A673 (cell line): ENCODE results near the gene RABL6.
"Not testable (repeated sequence)": the region's sequence is repeated elsewhere in the genome, so short reads cannot be mapped to it uniquely, and the experiment has no call there.

Source experiments
- CTCF ChIP-seq: fragments of 300-800, 200-600 bp; sonication (generic); conservative IDR thresholded peaks from 2 replicates; pipeline ENCODE4 v1.5.1; 2017; ENCODE audit warnings: low read depth, mild to moderate bottlenecking, antibody characterized with exemption, low read length, moderate library complexity, mixed read lengths
- EZH2 ChIP-seq: fragments of 200-600 bp; sonication (generic); IDR thresholded peaks from 2 replicates; pipeline ENCODE4 v1.6.1; 2017; ENCODE audit warnings: borderline replicate concordance, low read depth, mild to moderate bottlenecking, mixed read lengths, antibody characterized with exemption, low read length; ENCODE audit not compliant: poor library complexity, severe bottlenecking

- TF ChIP-seq CTCF = peak; percentile 64
- not testable (repeated sequence) for TF ChIP-seq EZH2
Observed at GRCh38 chr9:136843801-136844740, 36.3 kb downstream of the RABL6 start.
